Stimulated activated CD4-positive, alpha-beta T cell treated with anti-CD3 and anti-CD28 coated beads, TNF-alpha, amount 100 ng/mL, for 24 hours (primary cell): ENCODE measurements around the gene ZNF439.
"Not testable (repeated sequence)": the region's sequence is repeated elsewhere in the genome, so short reads cannot be mapped to it uniquely, and the experiment has no call there.

Experiments
- DNase-seq, 3 experiments: peaks; one replicate each; pipeline ENCODE4 v3.0.0-alpha.2; 2020; ENCODE audit warnings: low read depth in 3 of 3

ZNF439 gene

DNA sequence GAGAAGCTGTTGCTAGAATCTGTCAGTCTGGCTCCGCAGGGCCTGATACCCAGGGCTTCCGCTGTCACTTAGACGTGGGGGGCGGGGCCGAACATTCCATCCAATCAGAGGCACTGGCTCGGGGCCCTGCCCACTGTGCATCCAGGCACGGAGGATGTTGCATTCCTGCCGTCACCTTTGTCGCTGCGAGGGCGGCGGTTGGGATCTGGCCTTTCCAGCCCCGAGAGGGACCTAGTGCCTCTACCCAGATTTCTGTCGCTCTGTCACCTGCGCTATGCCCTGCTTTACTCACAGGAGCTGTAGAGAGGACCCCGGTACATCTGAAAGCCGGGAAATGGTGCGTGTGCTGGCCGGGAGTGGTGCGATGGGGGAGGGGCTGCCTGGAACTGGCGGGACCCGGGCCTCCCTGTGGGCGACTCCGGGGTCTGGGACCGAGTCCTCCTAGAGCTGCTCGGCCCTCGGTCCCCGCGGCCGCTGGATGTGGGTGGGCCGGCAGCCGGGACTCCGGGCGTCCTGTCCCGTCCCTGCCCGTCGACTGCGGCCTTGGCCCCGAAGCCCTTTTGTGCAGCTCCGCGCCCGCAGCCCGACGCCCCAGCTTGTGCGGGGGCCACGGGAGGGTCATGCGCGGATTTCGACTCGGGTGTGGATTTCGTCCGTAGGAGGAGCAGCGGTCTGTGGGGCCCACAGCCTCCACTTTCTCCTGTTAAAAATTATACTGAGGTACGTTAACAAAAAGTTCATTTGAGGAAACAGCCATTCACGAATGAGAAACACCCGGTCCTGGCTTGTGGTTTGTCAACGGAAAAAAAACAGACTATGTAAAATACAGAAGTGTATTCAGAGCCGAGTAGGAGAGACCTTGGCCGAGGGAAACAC lies at the start of gene ZNF439:
Gene ZNF439, plus strand, starts transcription at position 133 of the 876 bp plus-strand sequence. Its CDS starts 142 bp downstream, at position 275.
- peak; percentile 80 to 92 (median 81) for DNase-seq

DNA sequence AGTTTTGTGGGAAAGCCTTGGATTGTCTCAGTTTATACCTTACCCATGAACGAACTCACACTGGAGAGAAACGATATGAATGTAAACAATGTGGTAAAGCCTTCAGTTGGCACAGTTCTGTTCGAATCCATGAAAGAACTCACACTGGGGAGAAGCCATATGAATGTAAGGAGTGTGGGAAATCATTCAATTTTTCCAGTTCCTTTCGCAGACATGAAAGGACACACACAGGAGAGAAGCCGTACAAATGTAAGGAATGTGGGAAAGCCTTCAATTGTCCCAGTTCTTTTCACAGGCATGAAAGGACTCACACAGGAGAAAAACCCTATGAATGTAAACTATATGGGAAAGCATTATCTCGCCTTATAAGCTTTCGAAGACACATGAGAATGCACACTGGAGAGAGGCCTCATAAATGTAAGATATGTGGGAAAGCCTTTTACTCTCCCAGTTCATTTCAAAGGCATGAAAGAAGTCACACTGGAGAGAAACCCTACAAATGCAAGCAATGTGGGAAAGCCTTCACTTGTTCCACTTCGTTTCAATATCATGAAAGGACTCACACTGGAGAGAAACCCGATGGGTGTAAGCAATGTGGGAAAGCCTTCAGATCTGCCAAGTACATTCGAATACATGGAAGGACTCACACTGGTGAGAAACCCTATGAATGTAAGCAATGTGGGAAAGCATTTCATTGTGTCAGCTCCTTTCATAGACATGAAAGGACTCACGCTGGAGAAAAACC lies 42.0 kb upstream of the ZNF439 start:
- DNase-seq: no peak

DNA sequence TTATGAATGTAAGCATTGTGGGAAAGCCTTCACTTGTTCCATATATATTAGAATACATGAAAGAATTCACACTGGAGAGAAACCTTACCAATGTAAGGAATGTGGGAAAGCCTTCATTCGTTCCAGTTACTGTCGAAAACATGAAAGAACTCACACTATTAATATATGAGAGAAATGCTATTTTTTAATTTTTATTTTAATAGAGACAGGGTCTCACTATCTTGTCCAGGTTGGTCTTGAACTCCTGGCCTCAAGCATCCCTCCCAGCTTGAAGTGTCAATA lies 41.5 kb upstream of the ZNF439 start:
- no peak for DNase-seq

DNA sequence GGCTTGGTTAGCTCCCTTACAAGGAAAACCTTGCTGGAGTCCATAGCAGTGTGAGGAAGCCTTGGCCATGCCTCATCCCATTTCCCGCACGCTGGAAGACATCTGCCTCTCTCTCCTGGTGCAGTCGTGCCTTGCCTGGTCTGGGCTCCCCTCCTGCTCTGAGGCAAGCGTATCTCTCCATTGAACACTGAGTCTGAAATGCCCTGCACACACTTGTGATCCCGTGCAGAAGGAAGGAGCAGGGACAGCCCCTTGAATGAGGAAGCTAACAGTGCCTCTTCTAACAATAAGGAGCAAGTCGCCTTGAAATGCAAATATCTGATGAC lies 34.9 kb upstream of the ZNF439 start:
- DNase-seq: no peak

DNA sequence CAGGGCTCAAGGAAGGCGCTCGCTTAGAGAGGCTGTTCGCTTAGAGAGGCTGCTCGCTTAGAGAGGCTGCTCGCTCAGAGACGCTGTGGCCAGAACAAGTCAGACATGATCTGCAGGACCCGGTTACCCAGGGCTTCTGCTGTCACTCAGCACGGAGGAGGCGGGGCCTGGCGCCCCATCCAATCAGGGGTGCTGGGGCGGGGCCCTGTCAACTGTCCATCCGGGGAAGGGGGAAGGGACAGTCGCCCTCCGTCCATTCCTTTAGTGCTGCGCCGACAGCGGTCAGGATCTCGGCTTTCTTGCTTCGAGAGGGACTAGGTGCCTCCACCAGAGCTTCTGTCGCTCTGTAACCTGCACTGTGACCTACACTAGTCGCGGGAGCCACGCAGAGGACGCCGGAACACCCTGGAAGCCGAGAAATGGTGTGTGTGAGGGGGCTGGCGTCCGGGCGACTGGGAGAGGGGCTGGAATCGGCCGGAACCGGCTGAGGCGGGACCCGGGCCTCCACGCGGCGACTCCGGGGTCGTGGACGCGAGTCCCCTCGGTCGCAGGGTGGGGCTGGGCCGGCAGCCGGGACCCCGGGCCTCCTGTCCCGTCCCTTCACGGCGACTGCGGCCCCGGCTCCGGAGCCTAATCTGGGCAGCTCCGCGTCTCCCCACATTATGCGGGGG lies 34.4 kb upstream of the ZNF439 start, which contains the start of gene ZNF440:
Gene ZNF440, plus strand, starts transcription at position 245 of the 671 bp plus-strand sequence. Its CDS starts 175 bp downstream, at position 420.
- DNase-seq: peak; percentile 76 to 89 (median 81)

DNA sequence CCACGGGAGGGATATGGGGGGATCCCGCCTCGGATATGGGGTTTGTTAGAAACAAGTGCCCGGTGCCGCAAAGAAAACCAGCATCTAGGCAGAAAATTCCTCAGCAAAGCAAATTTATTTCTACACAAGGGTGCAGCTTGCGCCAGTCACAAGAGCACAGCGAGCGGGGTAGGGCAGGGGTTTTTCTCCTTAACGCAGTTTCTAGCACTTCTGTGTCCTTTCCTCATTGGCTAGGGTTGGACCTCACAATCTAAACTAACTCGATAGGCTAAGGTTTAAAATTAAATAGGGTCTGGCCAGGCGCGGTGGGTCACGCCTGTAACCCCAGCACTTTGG lies 33.9 kb upstream of the ZNF439 start:
- no peak for DNase-seq

DNA sequence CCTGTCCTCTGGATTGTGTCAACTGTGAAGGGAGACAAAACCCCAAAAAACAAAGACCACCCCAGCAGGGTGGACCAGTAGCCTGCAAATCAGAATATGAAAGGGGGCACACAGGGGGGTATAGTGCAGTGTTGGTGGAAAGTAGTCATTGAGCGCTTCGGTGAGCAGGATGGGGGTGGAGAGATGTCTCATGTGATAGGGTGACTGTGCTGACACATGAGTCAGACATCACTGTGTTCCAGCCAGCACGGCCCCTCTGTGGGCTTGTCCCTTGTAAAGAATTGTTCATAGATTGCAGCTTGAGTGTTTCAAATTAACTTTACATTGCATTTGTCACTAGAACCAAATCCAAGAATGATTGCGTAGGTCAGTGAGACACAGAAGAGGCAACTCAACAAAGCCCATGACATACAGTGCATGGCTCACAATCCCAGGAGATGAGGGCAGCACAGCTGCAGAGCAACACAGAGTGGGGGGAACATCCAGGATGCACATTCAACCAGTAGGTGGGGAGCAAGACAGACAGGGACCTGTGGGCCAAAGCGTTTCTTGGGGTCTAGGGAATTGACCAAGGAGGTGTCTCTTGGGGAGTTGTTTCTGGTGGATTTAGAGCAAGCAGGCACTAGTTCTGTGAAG lies 26.9 kb upstream of the ZNF439 start:
- no peak for DNase-seq

DNA sequence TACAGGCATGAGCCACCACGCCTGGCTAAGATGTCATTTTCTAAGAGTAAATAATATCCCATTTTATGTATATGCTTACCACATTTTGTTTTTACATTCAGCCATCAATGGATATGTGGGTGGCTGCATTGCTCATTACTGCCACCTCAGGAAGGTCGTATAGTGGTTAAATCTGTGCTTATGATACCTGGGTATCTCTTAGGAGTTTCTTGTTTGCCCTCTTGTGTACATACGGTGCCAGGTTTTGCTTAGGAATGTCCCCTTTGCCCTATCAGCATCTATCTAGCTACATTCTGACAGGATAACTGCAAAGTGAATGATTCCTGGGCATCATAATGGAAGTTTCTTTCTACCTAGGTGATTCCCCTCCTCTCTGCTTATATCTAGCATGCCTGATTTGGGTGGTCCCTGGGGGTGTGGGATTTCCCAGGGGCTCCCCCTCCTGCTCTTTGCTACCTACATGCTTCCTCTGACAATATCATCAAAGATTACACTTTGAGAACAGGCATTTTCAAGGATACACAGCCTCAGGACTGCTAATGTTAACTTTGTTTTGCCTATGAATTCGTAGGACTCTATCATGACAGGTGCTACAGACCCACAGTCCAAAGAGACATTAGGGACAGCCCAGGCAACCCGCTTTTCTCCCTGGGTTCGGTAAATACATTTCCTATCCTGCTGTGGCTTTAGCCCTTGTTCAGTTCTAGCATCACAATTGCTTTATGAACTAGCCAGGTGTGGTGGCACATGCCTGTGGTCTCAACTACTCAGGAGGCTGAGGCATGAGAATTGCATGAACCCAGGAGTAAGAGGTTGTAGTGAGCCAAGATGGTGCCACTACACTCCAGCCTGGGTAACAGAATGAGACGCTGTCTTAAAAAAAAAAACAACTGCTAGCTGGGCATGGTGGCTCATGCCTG lies 19.3 kb upstream of the ZNF439 start:
- not testable (repeated sequence) for DNase-seq

DNA sequence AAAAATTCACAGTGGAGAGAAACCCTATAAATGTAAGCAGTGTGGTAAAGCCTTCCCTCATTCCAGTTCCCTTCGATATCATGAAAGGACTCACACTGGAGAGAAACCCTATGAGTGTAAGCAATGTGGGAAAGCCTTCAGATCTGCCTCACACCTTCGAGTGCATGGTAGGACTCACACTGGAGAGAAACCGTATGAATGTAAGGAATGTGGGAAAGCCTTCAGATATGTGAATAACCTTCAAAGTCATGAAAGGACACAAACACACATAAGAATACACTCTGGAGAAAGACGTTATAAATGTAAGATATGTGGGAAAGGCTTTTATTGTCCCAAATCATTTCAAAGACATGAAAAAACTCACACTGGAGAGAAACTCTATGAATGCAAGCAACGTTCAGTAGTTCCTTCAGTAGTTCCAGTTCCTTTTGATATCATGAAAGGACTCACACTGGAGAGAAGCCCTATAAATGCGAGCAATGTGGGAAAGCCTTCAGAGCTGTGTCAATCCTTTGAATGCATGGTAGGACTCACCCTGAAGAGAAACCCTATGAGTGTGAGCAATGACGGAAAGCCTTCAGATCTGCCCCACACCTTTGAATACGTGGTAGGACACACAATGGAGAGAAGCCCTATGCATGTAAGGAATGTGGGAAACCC lies 16.1 kb upstream of the ZNF439 start:
- no peak for DNase-seq

DNA sequence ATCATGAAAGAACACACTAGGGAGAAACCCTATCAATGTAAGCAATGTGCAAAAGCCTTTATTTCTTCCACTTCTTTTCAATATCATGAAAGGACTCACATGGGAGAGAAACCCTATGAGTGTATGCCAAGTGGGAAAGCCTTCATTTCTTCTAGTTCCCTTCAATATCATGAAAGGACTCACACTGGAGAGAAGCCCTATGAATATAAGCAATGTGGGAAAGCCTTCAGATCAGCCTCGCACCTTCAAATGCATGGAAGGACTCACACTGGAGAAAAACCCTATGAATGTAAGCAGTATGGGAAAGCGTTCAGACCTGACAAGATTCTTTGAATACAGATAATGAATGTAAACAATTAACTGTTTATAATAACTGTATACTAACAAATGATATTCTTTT lies 15.0 kb upstream of the ZNF439 start:
- no peak for DNase-seq

DNA sequence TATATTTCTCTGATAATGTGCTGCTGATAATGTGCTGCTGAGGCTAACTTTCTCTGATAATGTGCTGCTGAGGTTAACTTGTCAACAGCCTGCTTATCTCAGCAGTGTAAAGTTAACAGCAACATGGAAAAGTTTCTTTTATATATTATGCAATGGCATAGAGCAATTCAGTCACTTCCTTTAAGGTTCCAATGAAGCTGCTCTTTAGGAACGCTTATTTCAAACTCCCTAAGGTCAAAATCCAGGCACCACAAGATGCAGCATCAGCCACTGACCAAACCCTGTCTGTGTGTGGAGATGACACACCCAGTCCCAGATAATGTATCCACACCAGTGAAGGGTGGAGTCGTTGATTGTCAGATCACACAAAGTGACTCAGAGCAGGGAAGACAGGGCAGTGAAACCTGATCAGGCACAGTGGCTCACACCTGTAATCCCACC lies 12.9 kb upstream of the ZNF439 start:
- DNase-seq: not testable (repeated sequence)

DNA sequence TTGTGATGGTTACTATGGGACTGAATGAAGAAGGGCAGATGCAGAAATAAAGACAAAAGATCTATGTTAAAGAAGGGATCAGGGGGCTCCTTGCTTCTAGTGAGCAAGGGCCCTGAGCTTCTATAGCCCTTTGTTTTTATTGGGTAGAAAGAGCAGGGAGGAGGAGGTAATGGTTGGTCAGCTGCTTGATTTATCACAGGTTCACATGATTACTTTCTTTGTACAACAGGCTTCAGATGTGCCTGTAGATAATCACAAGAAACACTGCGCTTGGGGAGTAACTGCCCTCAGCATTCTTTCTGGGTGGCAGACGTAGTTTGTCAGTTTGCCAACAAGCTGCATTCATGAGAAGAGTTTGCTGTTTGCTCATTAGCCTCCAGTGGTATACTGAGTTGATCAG lies 4.8 kb upstream of the ZNF439 start:
- DNase-seq: no peak

DNA sequence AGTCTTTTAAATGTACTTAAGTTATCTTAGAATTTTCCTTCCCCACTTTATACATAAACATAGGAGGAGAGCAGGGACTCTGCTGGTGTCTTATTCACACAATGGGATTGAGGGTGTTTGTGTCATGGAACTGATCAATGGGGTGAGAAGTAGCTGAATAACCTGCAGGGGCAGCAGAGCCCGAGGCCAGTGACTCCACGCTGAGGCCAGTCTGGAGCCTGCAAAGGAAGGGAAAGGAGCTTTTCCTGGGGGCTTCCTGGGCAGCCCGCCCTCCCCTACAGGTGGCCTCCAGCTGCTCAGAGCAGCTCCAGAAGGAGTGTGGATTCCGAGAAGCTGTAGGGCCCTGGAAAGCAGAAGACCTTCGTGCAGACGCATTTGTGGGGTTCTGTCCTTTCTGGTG lies 911 bp upstream of the ZNF439 start:
- DNase-seq: not testable (repeated sequence)

DNA sequence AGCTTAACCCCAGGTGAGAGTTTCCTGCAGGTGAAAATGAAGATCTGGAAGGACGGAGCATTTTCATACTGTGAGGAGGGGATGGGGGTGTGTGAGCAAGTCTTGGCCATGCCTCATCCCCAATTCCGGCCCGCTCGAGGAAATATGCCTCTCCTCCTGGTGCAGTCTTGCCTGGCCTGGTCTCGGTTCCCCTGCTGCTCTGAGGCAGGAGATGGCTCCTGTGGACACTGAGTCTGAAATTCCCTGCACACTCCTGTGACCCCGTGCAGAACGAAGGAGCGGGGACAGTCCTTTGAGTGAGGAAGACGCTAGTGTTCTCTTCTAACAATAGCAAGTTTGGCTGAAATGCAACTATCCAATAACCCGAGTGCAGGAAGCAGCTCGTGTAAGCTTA lies 329 bp upstream of the ZNF439 start:
- DNase-seq: no peak

DNA sequence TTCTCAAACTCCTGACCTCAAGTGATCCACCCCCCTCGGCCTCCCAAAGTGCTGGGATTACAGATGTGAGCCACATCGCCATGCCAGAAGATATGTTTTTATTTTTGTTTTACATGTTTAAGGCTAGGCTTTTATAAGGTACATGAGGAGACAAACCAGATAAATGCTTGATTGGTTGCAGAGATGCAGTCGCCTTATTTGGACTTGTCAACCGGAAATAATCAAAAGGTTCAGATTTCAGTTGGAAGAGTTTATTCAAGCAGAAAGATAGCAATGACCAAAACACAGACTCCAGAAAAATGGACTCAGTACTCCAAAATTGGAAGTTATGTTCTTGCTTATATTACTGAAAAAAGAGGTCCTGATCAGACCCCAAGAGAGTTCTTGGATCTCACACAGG lies 1.8 kb downstream of the ZNF439 start:
- not testable (repeated sequence) for DNase-seq

DNA sequence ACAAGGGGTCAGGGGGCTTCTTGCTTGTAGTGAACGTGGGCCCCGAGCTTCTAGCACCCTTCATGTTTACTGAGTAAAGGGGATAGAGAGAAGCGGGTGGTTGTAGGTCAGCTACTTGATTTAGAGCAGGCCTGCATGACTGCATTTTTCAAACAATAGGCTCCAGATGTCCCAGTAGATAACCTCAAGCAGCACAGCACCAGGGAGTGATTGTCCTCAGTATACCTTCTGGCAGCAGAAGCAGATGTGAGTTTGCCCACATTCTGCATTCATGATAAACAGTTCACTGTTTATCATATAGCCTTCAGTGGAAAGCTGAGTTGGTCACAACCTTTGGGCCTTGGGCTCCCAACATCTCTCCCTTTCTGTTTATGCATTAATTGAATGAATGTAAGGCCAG lies 4.8 kb downstream of the ZNF439 start:
- no peak for DNase-seq

DNA sequence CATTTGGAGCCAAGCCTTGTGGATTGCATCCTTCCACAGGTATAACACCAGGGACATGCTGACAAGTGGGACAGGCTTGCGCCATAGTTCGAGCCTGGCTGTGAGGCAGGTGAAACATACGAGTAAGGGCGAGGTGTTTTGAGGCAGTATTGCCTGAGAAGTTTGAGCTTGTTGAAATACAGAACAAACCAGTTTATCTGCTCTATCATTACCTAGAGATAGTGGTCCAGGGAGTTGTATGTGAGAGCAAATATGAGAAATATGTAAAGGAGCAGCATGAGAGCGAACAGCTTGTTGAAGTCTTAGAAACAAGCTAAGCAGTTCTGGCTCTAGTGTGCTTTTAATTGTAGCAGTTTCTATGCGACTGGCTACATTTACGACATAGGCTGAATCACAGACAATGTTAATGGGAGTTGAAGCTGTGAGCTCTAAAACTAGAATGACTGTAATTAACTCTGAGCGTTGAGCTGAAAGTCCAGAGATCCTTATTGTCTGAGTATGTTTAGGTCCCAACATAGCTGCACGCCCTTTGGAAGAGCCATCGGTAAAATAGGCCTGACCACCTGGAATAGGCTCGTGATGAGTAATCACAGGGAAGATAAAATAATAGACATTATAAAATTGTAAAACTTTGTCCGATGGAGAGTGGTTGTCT lies 8.2 kb downstream of the ZNF439 start:
- no peak for DNase-seq

DNA sequence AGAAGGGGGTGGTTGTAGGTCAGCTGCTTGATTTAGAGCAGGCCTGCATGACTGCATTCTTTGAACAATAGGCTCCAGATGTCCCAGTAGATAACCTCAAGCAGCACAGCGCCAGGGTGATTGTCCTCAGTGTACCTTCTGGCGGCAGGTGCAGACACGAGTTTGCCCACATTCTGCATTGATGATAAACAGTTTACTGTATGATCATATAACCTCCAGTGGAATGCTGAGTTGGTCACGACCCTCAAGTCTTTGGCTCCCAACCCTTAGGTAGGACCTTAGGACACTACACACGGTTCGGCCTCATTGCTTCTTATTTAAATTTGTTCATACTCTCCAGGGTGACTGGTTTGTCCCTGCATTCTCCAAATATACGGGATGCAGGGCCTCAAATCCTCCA lies 12.2 kb downstream of the ZNF439 start:
- no peak for DNase-seq

DNA sequence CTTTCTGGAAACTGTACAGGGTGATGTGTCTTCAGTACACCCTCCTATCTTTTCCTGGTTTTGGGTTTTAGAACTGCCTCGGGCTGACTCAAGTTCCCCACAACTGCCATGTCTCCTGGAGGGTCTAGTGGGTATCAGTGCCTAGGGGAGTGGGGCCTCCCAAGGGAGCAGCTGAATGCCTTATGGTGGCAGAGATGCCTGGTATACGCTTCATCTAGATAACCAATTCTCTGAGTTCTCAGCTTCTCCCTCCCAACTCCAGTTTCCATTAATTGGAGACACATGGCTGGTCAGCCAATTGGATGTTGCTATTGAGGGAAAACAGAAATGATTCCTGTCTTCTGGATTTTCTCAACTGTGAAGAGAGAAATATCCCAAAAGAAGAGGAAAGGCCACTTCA lies 12.8 kb downstream of the ZNF439 start:
- no peak for DNase-seq

DNA sequence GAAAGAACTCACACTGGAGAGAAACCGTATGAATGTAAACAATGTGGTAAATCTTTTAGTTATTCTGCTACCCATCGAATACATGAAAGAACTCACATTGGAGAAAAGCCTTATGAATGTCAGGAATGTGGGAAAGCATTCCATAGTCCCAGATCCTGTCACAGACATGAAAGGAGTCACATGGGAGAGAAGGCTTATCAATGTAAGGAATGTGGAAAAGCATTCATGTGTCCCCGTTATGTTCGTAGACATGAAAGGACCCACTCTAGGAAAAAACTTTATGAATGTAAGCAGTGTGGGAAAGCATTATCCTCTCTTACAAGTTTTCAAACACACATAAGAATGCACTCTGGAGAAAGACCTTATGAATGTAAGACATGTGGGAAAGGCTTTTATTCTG lies 19.2 kb downstream of the ZNF439 start:
- DNase-seq: not testable (repeated sequence)
